HG03039 (cell line): ENCODE data around the gene RESP18.
"Not testable (repeated sequence)": the region's sequence is repeated elsewhere in the genome, so short reads cannot be mapped to it uniquely, and the experiment has no call there.

ENCODE experiments used
- ATAC-seq: cut with Tn5 transposase; IDR thresholded peaks from one replicate; pipeline ENCODE4 v1.9.1; 2021; ENCODE audit warnings: mild to moderate bottlenecking, moderate library complexity; ENCODE audit not compliant: unreplicated experiment

RESP18 gene

DNA sequence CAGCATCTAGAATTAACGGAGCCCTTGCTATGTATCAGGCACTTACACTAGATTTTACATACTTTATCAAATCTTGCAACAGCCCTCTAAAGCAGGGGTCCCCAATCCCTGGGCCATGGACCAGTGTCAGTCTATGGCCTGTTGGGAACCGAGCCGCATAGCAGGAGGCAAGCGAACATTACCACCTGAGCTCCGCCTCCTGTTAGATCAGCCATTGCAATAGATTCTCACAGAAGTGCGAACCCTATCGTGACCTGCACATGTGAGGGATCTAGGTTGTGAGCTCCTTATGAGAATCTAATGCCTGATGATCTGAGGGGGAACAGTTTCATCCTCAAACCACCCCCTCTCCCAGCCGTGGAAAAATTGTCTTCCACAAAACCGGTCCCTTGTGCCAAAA lies 39.9 kb downstream of the RESP18 start:
- ATAC-seq: no peak

GRCh38 chr2:219291910-219292490 lies 40.5 kb downstream of the RESP18 start:
- no peak for ATAC-seq

- no peak for ATAC-seq
These were observed 41.1 kb downstream of the RESP18 start for GRCh38 chr2:219291394-219291793.

- ATAC-seq: no peak
These were observed 42.0 kb downstream of the RESP18 start for GRCh38 chr2:219290381-219291171.

- ATAC-seq: no peak
These were observed 42.8 kb downstream of the RESP18 start for GRCh38 chr2:219289537-219290361.

DNA sequence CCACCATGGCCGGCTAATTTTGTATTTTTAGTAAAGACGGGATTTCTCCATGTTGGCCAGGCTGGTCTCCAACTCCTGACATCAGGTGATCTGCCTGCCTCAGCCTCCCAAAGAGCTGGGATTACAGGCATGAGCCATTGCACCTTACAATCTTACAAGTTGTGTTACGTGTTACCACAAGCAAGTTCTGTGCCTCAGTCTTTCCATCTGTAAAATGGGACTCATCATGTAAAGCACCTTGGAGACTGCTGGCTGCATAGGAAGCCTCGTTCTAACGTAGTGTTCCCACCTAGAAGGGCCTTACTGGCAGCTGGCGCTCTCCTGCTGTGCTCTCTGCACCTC lies 43.4 kb downstream of the RESP18 start:
- ATAC-seq: no peak

DNA sequence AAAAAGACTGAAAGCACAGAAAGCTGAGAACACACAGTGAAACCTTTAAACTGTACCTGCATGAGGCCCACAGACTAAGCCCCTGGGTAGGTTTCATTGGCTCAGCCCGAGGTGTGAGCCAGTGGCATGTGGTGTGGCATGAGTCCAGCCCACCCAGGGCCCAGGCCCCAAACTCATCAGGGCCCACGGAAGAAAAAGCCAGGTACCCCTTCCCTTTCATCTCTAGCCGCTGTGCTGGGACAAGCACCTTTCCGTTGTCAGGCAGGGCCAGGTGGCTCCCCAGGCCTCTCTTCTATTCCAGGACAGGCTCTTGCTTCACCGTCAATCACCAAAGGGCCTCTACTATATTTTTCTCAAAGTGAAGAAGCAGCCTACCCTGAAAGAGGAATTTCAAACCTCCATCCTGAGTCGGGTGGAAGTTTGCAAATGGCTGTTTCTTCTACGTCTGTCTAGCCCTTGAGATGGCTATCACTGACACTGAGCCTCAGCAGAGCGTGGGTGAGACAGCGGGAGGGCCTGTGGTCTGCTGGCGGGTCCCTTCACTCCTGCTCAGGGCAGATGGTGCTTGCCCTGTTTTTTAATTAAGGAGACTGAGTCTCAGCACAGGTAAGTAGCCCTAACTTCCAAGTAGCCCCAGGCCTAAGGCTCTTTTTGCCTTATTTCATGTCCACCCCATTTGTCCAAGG lies 44.8 kb downstream of the RESP18 start:
- ATAC-seq: no peak

GRCh38 chr2:219287116-219287440 lies 45.5 kb downstream of the RESP18 start:
- not testable (repeated sequence) for ATAC-seq

DNA sequence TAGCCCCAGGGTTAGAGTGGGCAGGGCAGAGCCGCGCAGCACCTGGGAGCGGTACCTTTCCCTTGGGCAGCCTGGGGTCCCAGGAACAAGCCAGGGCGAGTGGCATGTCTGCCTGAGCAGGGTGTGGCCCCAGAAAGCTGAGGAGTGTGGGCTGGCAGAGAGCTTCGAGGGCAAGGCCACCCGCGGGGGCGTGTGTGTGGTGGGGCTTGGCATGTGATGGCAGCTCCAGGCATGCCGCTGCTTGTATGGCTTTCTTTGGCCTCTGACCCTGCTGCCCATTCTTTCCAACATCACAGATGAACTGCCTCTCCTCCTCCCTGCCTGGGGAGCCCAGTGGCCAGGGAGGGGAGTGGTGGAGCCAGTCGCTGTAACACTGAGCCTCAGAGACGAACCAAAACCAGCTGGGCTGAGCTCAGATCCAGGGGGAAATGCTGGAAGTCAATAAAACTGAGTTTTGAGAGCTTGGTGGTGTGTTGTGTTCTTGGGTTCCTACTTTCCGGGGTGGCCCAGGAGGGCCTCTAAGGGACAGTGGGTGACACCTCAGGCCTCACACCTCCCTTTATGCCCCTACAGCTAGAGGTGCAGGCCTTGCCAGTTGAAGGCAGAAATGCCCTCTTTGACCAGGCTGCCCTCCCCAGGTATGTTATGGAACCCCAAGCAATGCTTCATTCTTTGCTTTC lies 46.0 kb downstream of the RESP18 start:
- ATAC-seq: no peak

- ATAC-seq: no peak
These were observed 46.6 kb downstream of the RESP18 start for GRCh38 chr2:219285894-219286425.

DNA sequence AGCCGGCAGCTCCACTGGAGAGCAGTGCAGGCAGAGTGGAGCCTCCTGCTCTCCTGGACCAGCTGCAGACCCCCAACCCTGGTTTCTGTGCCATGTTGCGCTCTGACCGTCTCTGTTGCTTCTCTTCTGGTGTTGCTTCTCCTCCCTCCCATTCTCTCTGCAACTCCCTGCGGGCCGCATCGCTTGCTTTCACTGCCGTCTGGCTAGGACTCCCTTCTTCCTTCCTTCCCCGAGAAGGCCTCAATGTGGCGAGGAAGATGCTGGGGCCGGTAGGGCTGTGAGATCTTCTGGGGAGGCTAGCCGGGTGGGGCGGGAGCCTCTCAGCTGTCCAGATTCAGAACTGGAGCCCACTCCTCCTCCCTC lies 47.2 kb downstream of the RESP18 start:
- ATAC-seq: no peak

DNA sequence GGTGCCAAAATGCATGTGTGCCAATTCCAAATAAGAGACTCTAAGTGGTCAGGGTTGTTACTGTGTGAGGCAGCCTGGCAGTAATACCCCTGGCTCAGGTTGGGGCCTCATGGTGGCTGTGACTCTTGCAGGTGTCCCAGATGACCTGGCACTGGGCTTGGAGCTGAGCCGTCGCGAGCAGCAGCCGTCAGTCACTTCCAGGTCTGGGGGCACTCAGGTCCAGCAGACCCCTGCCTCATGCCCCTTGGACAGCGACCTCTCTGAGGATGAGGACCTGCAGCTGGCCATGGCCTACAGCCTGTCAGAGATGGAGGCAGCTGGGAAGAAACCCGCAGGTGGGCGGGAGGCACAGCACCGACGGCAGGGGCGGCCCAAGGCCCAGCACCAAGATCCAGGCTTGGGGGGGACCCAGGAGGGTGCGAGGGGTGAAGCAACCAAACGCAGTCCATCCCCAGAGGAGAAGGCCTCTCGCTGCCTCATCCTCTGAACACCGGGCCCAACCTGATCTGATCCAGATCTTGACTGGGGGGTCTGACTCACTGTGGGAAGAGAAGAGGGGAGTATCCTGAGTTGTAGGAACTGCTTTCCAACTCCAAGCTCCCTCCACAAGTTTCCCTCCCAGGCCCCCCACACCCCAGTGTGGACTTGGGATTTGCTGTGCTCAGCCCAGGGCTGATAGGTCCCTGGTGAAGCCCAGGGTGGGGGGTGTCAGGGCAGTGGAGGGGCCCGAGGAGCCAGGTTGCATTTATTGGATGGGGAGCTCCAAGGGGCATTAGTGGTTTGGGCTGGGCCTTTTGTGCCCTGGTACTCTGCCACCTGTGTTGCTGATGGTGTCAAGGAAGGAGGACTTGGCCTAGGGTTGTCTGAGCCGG lies 47.8 kb downstream of the RESP18 start:
- no peak for ATAC-seq

- no peak for ATAC-seq
These were observed 49.5 kb downstream of the RESP18 start for GRCh38 chr2:219282943-219283581.

- ATAC-seq: no peak
These were observed 50.2 kb downstream of the RESP18 start for GRCh38 chr2:219282375-219282774.

- no peak for ATAC-seq
These were observed 51.0 kb downstream of the RESP18 start for GRCh38 chr2:219281588-219281987.

- no peak for ATAC-seq
These were observed 51.9 kb downstream of the RESP18 start for GRCh38 chr2:219280651-219281050.

- no peak for ATAC-seq
These were observed 52.5 kb downstream of the RESP18 start for GRCh38 chr2:219279916-219280516.

DNA sequence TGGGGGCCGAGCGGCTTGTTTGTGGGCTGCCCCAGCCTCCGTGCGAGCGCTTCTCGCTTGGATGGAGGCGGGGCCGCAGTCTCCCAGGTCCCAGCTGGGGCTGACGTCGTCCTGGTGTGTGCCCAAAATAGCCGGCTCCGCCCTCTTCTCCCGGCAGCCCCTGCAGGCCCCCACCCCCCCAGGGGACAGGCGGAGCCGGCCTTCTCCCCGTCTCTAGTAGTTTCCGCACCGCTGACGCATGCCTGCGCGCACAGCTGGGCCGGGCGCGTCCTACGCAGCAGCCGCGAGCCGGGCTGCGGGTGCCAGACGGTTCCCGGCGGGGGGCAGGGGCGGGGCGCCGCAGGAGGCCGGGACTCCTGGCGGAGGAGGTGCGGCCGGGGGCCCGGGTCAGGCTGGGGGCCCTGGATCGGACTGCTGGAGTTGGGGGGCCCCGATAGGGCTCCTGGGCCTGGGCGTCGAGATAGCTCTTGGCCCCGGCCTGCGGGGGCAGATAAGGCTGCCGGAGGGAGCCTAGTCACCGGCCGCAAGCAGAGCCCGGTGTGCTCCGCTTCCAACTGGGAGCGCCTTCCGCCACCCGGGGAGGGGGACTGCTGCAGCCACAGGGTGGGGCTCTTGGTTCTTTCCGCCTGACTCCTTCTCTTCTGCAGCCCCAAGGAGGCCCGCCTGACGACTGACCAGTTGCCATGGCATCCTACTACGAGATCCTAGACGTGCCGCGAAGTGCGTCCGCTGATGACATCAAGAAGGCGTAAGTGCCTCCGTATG lies 53.2 kb downstream of the RESP18 start, which contains the start of gene DNAJB2:
Gene DNAJB2 (plus strand): TSS at position 216 of the 765 bp plus-strand sequence. CDS start 468 bp downstream, at position 684.
- peak; percentile 88 for ATAC-seq
